KMS-11 (cell line): ENCODE measurements around the gene PLCXD1.

Experiments used
- H2AFZ ChIP-seq: fragments of 200-600 bp; sonication (generic); 2 replicates; pipeline ENCODE4 v1.6.1; 2016; ENCODE audit warnings: antibody characterized with exemption, mixed run types, low read depth
- H3K27ac ChIP-seq: fragments of 200-600 bp; sonication (generic); 2 replicates; pipeline ENCODE4 v1.6.1; 2016; ENCODE audit warnings: mild to moderate bottlenecking, mixed run types
- H3K27me3 ChIP-seq: fragments of 200-600 bp; sonication (generic); 2 replicates; pipeline ENCODE4 v1.6.1; 2017; ENCODE audit warnings: mild to moderate bottlenecking, low read depth, mixed run types, moderate library complexity; ENCODE audit not compliant: insufficient read depth
- H3K36me3 ChIP-seq: fragments of 200-600 bp; sonication (generic); 2 replicates; pipeline ENCODE4 v1.6.1; 2017; ENCODE audit warnings: mild to moderate bottlenecking, mixed run types; ENCODE audit not compliant: insufficient read depth
- H3K4me1 ChIP-seq: fragments of 200-600 bp; sonication (generic); 2 replicates; pipeline ENCODE4 v1.6.1; 2016; ENCODE audit warnings: mild to moderate bottlenecking, low read depth, mixed run types; ENCODE audit not compliant: poor library complexity, severe bottlenecking
- H3K4me2 ChIP-seq: fragments of 200-600 bp; sonication (generic); 2 replicates; pipeline ENCODE4 v1.7.0; 2016; ENCODE audit warnings: mild to moderate bottlenecking, mixed run types
- H3K4me3 ChIP-seq: fragments of 200-600 bp; sonication (generic); IDR thresholded peaks from 2 replicates; pipeline ENCODE4 v1.6.1; 2017; ENCODE audit warnings: low read depth, low read length, mixed read lengths; ENCODE audit not compliant: insufficient read depth
- H3K79me2 ChIP-seq: fragments of 200-600 bp; sonication (generic); 2 replicates; pipeline ENCODE4 v1.6.1; 2016; ENCODE audit warnings: low read depth, mixed run types; ENCODE audit not compliant: insufficient read depth
- H3K9ac ChIP-seq: fragments of 200-600 bp; sonication (generic); 2 replicates; pipeline ENCODE4 v1.6.1; 2016; ENCODE audit warnings: mild to moderate bottlenecking, mixed run types
- H4K20me1 ChIP-seq: fragments of 200-600 bp; sonication (generic); 2 replicates; pipeline ENCODE4 v1.6.1; 2016; ENCODE audit warnings: mild to moderate bottlenecking, mixed run types; ENCODE audit not compliant: insufficient read depth
- CTCF ChIP-seq: fragments of 200-600 bp; sonication (generic); conservative IDR thresholded peaks from 2 replicates; pipeline ENCODE4 v1.6.1; 2017; ENCODE audit warnings: low read depth, mild to moderate bottlenecking, antibody characterized with exemption, low read length, moderate library complexity, mixed read lengths

PLCXD1 gene

GRCh38 chrX:288561-288991, 7.4 kb downstream of the PLCXD1 start:
- Histone ChIP-seq H3K79me2 (no peaks in the 10 kb centered on the region), H3K4me1 (no peaks in the 10 kb centered on the region), H3K4me3 (no peak overlapping the region), H4K20me1 (no peaks in the 10 kb centered on the region), H3K9ac (no peak overlapping the region), H3K27me3 (no peaks in the 10 kb centered on the region), H3K27ac (no peak overlapping the region), H3K4me2 (no peak overlapping the region), H3K36me3 (no peaks in the 10 kb centered on the region), H2AFZ (no peak overlapping the region)
- no peak for TF ChIP-seq CTCF

- no peaks in the 10 kb centered on the region for H3K36me3 ChIP-seq
Observed at GRCh38 chrX:290476-291166, 9.4 kb downstream of the PLCXD1 start.

GRCh38 chrX:291411-291901, 10.3 kb downstream of the PLCXD1 start:
- no peaks in the 10 kb centered on the region for H3K36me3 ChIP-seq
- no peaks in the 10 kb centered on the region for H4K20me1 ChIP-seq
- no peaks in the 10 kb centered on the region for H3K27me3 ChIP-seq
- H2AFZ ChIP-seq, result no peak overlapping the region
- no peaks in the 10 kb centered on the region for H3K4me1 ChIP-seq
- TF ChIP-seq CTCF, result no peak
- H3K4me2 ChIP-seq, result no peak overlapping the region
- no peaks in the 10 kb centered on the region for H3K79me2 ChIP-seq
- H3K9ac ChIP-seq, result no peak overlapping the region
- no peak overlapping the region for H3K27ac ChIP-seq
- no peak overlapping the region for H3K4me3 ChIP-seq

More at GRCh38 chrX:290476-291166, 9.4 kb downstream of the PLCXD1 start:
- no peak overlapping the region for H3K4me3 ChIP-seq
- H2AFZ ChIP-seq, result no peak overlapping the region
- H4K20me1 ChIP-seq, result no peaks in the 10 kb centered on the region
- H3K9ac ChIP-seq, result no peak overlapping the region
- TF ChIP-seq CTCF, result no peak
- H3K4me2 ChIP-seq, result no peak overlapping the region
- no peaks in the 10 kb centered on the region for H3K4me1 ChIP-seq
- H3K79me2 ChIP-seq, result no peaks in the 10 kb centered on the region
- H3K27me3 ChIP-seq, result no peaks in the 10 kb centered on the region
- no peak overlapping the region for H3K27ac ChIP-seq

GRCh38 chrX:292900-293897, 12.0 kb downstream of the PLCXD1 start:
- H3K36me3 ChIP-seq, result no peaks in the 10 kb centered on the region
- H3K4me2 ChIP-seq, result no peak overlapping the region
- H2AFZ ChIP-seq, result no peak overlapping the region
- no peaks in the 10 kb centered on the region for H3K27me3 ChIP-seq
- no peaks in the 10 kb centered on the region for H4K20me1 ChIP-seq
- H3K27ac ChIP-seq, result no peak overlapping the region
- no peaks in the 10 kb centered on the region for H3K4me1 ChIP-seq
- no peak overlapping the region for H3K4me3 ChIP-seq
- TF ChIP-seq CTCF, result no peak
- H3K79me2 ChIP-seq, result no peaks in the 10 kb centered on the region
- H3K9ac ChIP-seq, result no peak overlapping the region
